HepG2 (cell line): Measurements from ENCODE around the gene WDR19. TPM values are rescaled to one million over a fixed set of nuclear protein-coding genes. Genes with fewer than 3 reads are reported as not detected.

ENCODE experiments used
- GABPA ChIP-seq, 2 experiments: IDR thresholded peaks; 2 replicates each; pipeline ENCODE4 v1.6.1; 2011 to 2016; ENCODE audit warnings: low read depth in 2 of 2, low read length in 1 of 2, missing biosample characterization in 1 of 2, missing genetic modification characterization in 1 of 2
- LRRFIP1 ChIP-seq: sonication (generic); formaldehyde crosslinking; conservative IDR thresholded peaks from 2 replicates; pipeline ENCODE4 v1.4.0; 2020; ENCODE audit warnings: missing genetic modification reagents
- ZBTB40 ChIP-seq, 2 experiments: fragments of 450-650 bp in 1 of 2; sonication (generic) in 1 of 2; formaldehyde crosslinking in 1 of 2; IDR thresholded peaks; 2 replicates each; pipeline versions ENCODE4 v1.6.1 to v1.8.0; 2016 to 2022; ENCODE audit warnings: antibody characterized with exemption in 1 of 2, mild to moderate bottlenecking in 1 of 2, missing genetic modification reagents in 1 of 2
- polyA plus RNA-seq, 8 experiments: library from polyadenylated mRNA; depleted of rRNA in 3 of 8; stranded (reverse) in 7 of 8; unstranded in 1 of 8; fragments of >200 nt; fragmentation: Illumina TruSeq in 4 of 8; extraction: Trizol in 4 of 8; gene quantifications; 2 replicates each; pipeline versions ENCODE4 v1.2.1 to v1.2.3, GENCODE V29; 2011 to 2016; ENCODE audit warnings: low read depth in 4 of 8, missing spikeins in 1 of 8, mixed read lengths in 1 of 8; ENCODE audit not compliant: insufficient read depth in 1 of 8
- total RNA-seq, 5 experiments: library from RNA; depleted of rRNA; stranded (reverse); fragments of >200 nt; fragmentation: Illumina TruSeq; extraction: Trizol; gene quantifications; 2 replicates each; pipeline ENCODE4 v1.2.3, GENCODE V29; 2016; ENCODE audit warnings: low read depth in 1 of 5

The WDR19 gene
- total and polyA plus RNA-seq, 2 of the 13 experiments (the other 11 are each of a cell fraction or from before 2014, with no cell fraction given) = 22.9 to 34.1 TPM

- TF ChIP-seq ZBTB40 (IDR thresholded peaks at IDR 0.05) = no peak
- TF ChIP-seq ZBTB40 (CRISPR knock-in tag; IDR thresholded peaks at IDR 0.05) = no peak
- no peak for TF ChIP-seq GABPA (IDR thresholded peaks at IDR 0.05; ENCODE audit: low read depth, low read length)
- no peak for TF ChIP-seq GABPA (CRISPR knock-in tag; IDR thresholded peaks at IDR 0.05; ENCODE audit: low read depth)
- no peak for TF ChIP-seq LRRFIP1 (CRISPR knock-in tag)
Observed at GRCh38 chr4:39231660-39232059, 49.3 kb downstream of the WDR19 start (continued).
